K562 (cell line): ENCODE data around the gene SUPT5H. TPM values are rescaled to one million over a fixed set of nuclear protein-coding genes. Genes with fewer than 3 reads are reported as not detected.
A peak's percentile ranks its signal among the peaks of the same experiment; 100 is the strongest.

Experiments used
- CREB1 ChIP-seq, 2 experiments: sonication (generic) in 1 of 2; formaldehyde crosslinking in 1 of 2; IDR thresholded peaks; 2 replicates each; pipeline versions ENCODE4 v1.6.1 to v1.8.0; 2012 to 2022; ENCODE audit warnings: inconsistent platforms in 1 of 2, mild to moderate bottlenecking in 1 of 2, missing genetic modification reagents in 1 of 2, moderate library complexity in 1 of 2
- HCFC1 ChIP-seq: IDR thresholded peaks from 2 replicates; pipeline ENCODE4 v1.6.1; 2012; ENCODE audit warnings: low read depth, low read length, improper control_type of control experiment
- HMGN3 ChIP-seq: IDR thresholded peaks from 2 replicates; pipeline ENCODE4 v1.6.1; 2011; ENCODE audit warnings: borderline replicate concordance, low read depth, mild to moderate bottlenecking, mixed read lengths, low read length; ENCODE audit not compliant: insufficient read length; ENCODE audit errors: extremely low read depth
- ILF3 ChIP-seq: fragments of 450-650 bp; IDR thresholded peaks from 2 replicates; pipeline ENCODE4 v1.6.1; 2018; ENCODE audit warnings: antibody characterized with exemption, mild to moderate bottlenecking, moderate library complexity, borderline replicate concordance
- KLF6 ChIP-seq: fragments of 250-450 bp; sonication (Bioruptor Pico); IDR thresholded peaks from 2 replicates; pipeline ENCODE4 v1.4.0; 2020; ENCODE audit warnings: mild to moderate bottlenecking, moderate library complexity, borderline replicate concordance
- MAZ ChIP-seq, 2 experiments: fragments of 450-650 bp in 1 of 2; sonication (generic) in 1 of 2; formaldehyde crosslinking; IDR thresholded peaks in 1 of 2; conservative IDR thresholded peaks in 1 of 2; 2 replicates each; pipeline versions ENCODE4 v1.4.0 to v1.5.0; 2020; ENCODE audit warnings: mild to moderate bottlenecking in 1 of 2, missing genetic modification reagents in 1 of 2
- NFIC ChIP-seq: fragments of 450-650 bp; IDR thresholded peaks from 2 replicates; pipeline ENCODE4 v1.6.1; 2017; ENCODE audit warnings: mild to moderate bottlenecking, inconsistent platforms
- NR1H2 ChIP-seq: sonication (generic); formaldehyde crosslinking; IDR thresholded peaks from 2 replicates; pipeline ENCODE4 v1.4.0; 2020; ENCODE audit warnings: mild to moderate bottlenecking, missing genetic modification reagents
- PHF21A ChIP-seq: fragments of 450-650 bp; IDR thresholded peaks from 2 replicates; pipeline ENCODE4 v1.6.1; 2017; ENCODE audit warnings: low read depth, borderline replicate concordance
- SP1 ChIP-seq: sonication (generic); formaldehyde crosslinking; IDR thresholded peaks from 2 replicates; pipeline ENCODE4 v1.8.1; 2022; ENCODE audit warnings: mild to moderate bottlenecking, missing genetic modification reagents
- TAF1 ChIP-seq: IDR thresholded peaks from 2 replicates; pipeline ENCODE4 v1.6.1; 2011; ENCODE audit warnings: mild to moderate bottlenecking, low read length, moderate library complexity; ENCODE audit not compliant: insufficient read depth, control insufficient read depth, severe bottlenecking; ENCODE audit errors: extremely low read depth
- ZNF282 ChIP-seq: sonication (generic); formaldehyde crosslinking; IDR thresholded peaks from 2 replicates; pipeline ENCODE4 v1.8.1; 2023; ENCODE audit warnings: missing genetic modification reagents
- ZNF444 ChIP-seq: fragments of 250-450 bp; sonication (Bioruptor Pico); IDR thresholded peaks from 2 replicates; pipeline ENCODE4 v1.4.0; 2020; ENCODE audit warnings: mild to moderate bottlenecking, moderate library complexity
- ZNF75A ChIP-seq: fragments of 450-650 bp; formaldehyde crosslinking; IDR thresholded peaks from 2 replicates; pipeline ENCODE4 v1.4.0; 2020; ENCODE audit warnings: mild to moderate bottlenecking
- polyA plus RNA-seq, 8 experiments: library from polyadenylated mRNA; depleted of rRNA in 4 of 8; stranded (reverse) in 5 of 8; unstranded in 3 of 8; fragments of >200 nt; fragmentation: Nextera tagmentation in 2 of 8; fragmentation: Illumina TruSeq in 1 of 8; extraction: Ambion mirVana in 2 of 8; extraction: Trizol in 1 of 8; gene quantifications; 2 replicates each; pipeline versions ENCODE4 v1.2.1 to v1.2.3, GENCODE V29; 2011 to 2014; ENCODE audit warnings: inconsistent platforms in 1 of 8, missing spikeins in 1 of 8
- total RNA-seq, 7 experiments: library from RNA; depleted of rRNA in 6 of 7; stranded (reverse); fragments of >200 nt in 6 of 7; fragmentation: Illumina TruSeq in 2 of 7; extraction: Trizol in 2 of 7; gene quantifications; 2 replicates each; pipeline versions ENCODE4 v1.2.1 to v1.2.3, GENCODE V29; 2011 to 2021; ENCODE audit warnings: low replicate concordance in 1 of 7
- TF ChIP-seq, protein P1 (sequence below): sonication (generic); formaldehyde crosslinking; IDR thresholded peaks from 2 replicates; pipeline ENCODE4 v1.8.1; 2023; ENCODE audit warnings: mild to moderate bottlenecking, missing genetic modification reagents
- TF ChIP-seq, protein P2 (sequence below): fragments of 450-650 bp; formaldehyde crosslinking; IDR thresholded peaks from 2 replicates; pipeline ENCODE4 v1.4.0; 2020; ENCODE audit warnings: mild to moderate bottlenecking, moderate library complexity
- TF ChIP-seq, protein P3 (sequence below): sonication (generic); formaldehyde crosslinking; IDR thresholded peaks from 2 replicates; pipeline ENCODE4 v1.8.0; 2023; ENCODE audit warnings: mild to moderate bottlenecking, missing genetic modification reagents
- TF ChIP-seq, protein P4 (sequence below): fragments of 250-450 bp; sonication (Bioruptor Pico); IDR thresholded peaks from 2 replicates; pipeline ENCODE4 v1.8.0; 2021; ENCODE audit warnings: borderline replicate concordance, mild to moderate bottlenecking, moderate library complexity; ENCODE audit not compliant: poor library complexity, severe bottlenecking

Gene SUPT5H
- total and polyA plus RNA-seq, 9 of the 15 experiments (the other 6 are each of a cell fraction or from before 2014, with no cell fraction given) = 13.3 to 85.9 (median 35.9) TPM

DNA sequence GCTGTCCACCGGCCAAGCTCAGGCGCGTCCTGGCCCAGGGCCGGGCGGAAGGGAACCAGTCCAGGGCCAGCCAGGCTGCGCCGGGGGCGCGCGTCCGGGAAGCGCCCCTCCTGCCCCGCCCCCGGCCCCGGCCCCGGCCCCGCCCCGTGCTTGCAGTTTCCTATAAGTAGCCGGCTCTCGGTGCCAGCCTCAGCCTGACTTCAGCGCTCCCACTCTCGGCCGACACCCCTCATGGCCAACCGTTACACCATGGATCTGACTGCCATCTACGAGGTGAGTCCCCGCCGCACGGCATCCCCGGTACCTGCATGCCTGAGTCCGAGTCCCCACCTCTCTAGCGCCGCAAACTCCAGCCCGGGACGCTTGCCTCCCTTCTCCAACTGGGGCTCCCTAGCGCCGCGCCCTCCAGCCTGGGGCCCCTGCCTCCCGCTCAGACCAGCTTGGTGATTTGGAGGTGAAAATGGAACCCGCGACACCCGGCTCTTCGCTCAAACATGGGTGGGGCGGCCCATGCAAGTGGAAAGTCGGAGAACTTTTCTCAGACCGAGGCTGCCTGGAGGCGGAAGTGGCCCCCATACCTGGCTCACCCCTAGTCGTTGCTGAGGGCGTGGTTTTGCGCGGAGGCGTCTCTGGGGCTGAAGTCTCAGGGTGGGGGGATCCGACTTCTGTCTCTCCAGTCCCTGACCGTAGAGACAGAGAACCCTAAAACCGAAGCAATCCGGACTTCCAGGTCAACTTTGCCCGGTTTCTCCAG, 38.5 kb upstream of the SUPT5H start, which contains the start of gene ZFP36 (continued):
- TF ChIP-seq, protein P1, sequence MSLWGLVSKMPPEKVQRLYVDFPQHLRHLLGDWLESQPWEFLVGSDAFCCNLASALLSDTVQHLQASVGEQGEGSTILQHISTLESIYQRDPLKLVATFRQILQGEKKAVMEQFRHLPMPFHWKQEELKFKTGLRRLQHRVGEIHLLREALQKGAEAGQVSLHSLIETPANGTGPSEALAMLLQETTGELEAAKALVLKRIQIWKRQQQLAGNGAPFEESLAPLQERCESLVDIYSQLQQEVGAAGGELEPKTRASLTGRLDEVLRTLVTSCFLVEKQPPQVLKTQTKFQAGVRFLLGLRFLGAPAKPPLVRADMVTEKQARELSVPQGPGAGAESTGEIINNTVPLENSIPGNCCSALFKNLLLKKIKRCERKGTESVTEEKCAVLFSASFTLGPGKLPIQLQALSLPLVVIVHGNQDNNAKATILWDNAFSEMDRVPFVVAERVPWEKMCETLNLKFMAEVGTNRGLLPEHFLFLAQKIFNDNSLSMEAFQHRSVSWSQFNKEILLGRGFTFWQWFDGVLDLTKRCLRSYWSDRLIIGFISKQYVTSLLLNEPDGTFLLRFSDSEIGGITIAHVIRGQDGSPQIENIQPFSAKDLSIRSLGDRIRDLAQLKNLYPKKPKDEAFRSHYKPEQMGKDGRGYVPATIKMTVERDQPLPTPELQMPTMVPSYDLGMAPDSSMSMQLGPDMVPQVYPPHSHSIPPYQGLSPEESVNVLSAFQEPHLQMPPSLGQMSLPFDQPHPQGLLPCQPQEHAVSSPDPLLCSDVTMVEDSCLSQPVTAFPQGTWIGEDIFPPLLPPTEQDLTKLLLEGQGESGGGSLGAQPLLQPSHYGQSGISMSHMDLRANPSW = peak; percentile 86; the same call in 1 of the 2 replicates
- TF ChIP-seq ZNF75A (CRISPR knock-in tag) = no peak
- TF ChIP-seq ILF3 = no peak; the same call in 1 of the 2 replicates
- no peak for TF ChIP-seq ZNF444 (CRISPR knock-in tag)
- TF ChIP-seq, protein P2, sequence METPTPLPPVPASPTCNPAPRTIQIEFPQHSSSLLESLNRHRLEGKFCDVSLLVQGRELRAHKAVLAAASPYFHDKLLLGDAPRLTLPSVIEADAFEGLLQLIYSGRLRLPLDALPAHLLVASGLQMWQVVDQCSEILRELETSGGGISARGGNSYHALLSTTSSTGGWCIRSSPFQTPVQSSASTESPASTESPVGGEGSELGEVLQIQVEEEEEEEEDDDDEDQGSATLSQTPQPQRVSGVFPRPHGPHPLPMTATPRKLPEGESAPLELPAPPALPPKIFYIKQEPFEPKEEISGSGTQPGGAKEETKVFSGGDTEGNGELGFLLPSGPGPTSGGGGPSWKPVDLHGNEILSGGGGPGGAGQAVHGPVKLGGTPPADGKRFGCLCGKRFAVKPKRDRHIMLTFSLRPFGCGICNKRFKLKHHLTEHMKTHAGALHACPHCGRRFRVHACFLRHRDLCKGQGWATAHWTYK (CRISPR knock-in tag) = peak; percentile 84; the same call in 1 of the 2 replicates
- TF ChIP-seq NR1H2 = 0 out of 2 replicates have a peak, but pooled peaks have one; percentile 24
- TF ChIP-seq, protein P3, sequence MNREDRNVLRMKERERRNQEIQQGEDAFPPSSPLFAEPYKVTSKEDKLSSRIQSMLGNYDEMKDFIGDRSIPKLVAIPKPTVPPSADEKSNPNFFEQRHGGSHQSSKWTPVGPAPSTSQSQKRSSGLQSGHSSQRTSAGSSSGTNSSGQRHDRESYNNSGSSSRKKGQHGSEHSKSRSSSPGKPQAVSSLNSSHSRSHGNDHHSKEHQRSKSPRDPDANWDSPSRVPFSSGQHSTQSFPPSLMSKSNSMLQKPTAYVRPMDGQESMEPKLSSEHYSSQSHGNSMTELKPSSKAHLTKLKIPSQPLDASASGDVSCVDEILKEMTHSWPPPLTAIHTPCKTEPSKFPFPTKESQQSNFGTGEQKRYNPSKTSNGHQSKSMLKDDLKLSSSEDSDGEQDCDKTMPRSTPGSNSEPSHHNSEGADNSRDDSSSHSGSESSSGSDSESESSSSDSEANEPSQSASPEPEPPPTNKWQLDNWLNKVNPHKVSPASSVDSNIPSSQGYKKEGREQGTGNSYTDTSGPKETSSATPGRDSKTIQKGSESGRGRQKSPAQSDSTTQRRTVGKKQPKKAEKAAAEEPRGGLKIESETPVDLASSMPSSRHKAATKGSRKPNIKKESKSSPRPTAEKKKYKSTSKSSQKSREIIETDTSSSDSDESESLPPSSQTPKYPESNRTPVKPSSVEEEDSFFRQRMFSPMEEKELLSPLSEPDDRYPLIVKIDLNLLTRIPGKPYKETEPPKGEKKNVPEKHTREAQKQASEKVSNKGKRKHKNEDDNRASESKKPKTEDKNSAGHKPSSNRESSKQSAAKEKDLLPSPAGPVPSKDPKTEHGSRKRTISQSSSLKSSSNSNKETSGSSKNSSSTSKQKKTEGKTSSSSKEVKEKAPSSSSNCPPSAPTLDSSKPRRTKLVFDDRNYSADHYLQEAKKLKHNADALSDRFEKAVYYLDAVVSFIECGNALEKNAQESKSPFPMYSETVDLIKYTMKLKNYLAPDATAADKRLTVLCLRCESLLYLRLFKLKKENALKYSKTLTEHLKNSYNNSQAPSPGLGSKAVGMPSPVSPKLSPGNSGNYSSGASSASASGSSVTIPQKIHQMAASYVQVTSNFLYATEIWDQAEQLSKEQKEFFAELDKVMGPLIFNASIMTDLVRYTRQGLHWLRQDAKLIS (CRISPR knock-in tag) = peak; percentile 96
- TF ChIP-seq MAZ (CRISPR knock-in tag; conservative IDR thresholded peaks at IDR 0.05 in 1 of 2, IDR thresholded peaks at IDR 0.05 in 1 of 2) = peak; percentile 72 to 73
- TF ChIP-seq PHF21A = no peak
- TF ChIP-seq NFIC = 0 out of 2 replicates have a peak, but pooled peaks have one; percentile 32
- peak; percentile 48 for TF ChIP-seq HMGN3
- TF ChIP-seq TAF1 = peak; percentile 79
- TF ChIP-seq KLF6 (CRISPR knock-in tag) = 0 out of 2 replicates have a peak, but pooled peaks have one; percentile 28
- TF ChIP-seq CREB1 (IDR thresholded peaks at IDR 0.05) = peak; percentile 39
- TF ChIP-seq CREB1 (CRISPR knock-in tag; IDR thresholded peaks at IDR 0.05) = no peak
- TF ChIP-seq, protein P4, sequence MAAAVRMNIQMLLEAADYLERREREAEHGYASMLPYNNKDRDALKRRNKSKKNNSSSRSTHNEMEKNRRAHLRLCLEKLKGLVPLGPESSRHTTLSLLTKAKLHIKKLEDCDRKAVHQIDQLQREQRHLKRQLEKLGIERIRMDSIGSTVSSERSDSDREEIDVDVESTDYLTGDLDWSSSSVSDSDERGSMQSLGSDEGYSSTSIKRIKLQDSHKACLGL (CRISPR knock-in tag) = no peak
- TF ChIP-seq SP1 (CRISPR knock-in tag) = peak; percentile 63
- TF ChIP-seq ZNF282 (CRISPR knock-in tag) = no peak
- TF ChIP-seq HCFC1 = peak; percentile 38; the same call in 1 of the 2 replicates
